Thymus (tissue), 11 donors: ENCODE data around the gene RTP1. TPM values are rescaled to one million over a fixed set of nuclear protein-coding genes. Genes with fewer than 3 reads are reported as not detected.
"Not testable (repeated sequence)": the region's sequence is repeated elsewhere in the genome, so short reads cannot be mapped to it uniquely, and the experiment has no call there.

Experiments used
- DNase-seq, 9 donors: peaks; one replicate each; pipeline ENCODE4 v3.0.0-alpha.2; 2013; ENCODE audit warnings: low spot score in 9 of 9, low read depth in 6 of 9, missing footprints in 1 of 9
- H3K27ac ChIP-seq, 2 donors: one replicate each; pipeline ENCODE4 v1.5.1; 2013; ENCODE audit warnings: control low read depth in 1 of 2, low read depth in 1 of 2, low read length in 1 of 2, mild to moderate bottlenecking in 1 of 2, moderate library complexity in 1 of 2
- H3K27me3 ChIP-seq, 2 donors: one replicate each; pipeline ENCODE4 v1.5.1; 2013; ENCODE audit warnings: low read length in 1 of 2; ENCODE audit not compliant: control insufficient read depth in 2 of 2, insufficient read depth in 1 of 2
- H3K36me3 ChIP-seq, 2 donors: one replicate each; pipeline ENCODE4 v1.5.1; 2013; ENCODE audit warnings: low read length in 1 of 2, mild to moderate bottlenecking in 1 of 2, moderate library complexity in 1 of 2; ENCODE audit not compliant: control insufficient read depth in 2 of 2, insufficient read depth in 2 of 2
- H3K4me1 ChIP-seq, 2 donors: one replicate each; pipeline ENCODE4 v1.5.1; 2013; ENCODE audit warnings: low read length in 2 of 2; ENCODE audit not compliant: control insufficient read depth in 2 of 2, insufficient read depth in 2 of 2
- H3K4me3 ChIP-seq, 2 donors: one replicate each; pipeline ENCODE4 v1.5.1; 2013; ENCODE audit warnings: low read length in 2 of 2, control low read depth in 1 of 2, mild to moderate bottlenecking in 1 of 2
- H3K9me3 ChIP-seq, 2 donors: one replicate each; pipeline ENCODE4 v1.5.1; 2013; ENCODE audit warnings: low read length in 1 of 2, mild to moderate bottlenecking in 1 of 2; ENCODE audit not compliant: control insufficient read depth in 2 of 2, insufficient read depth in 1 of 2
- WGBS: extraction: QIAGEN DNeasy Blood & Tissue Kit; methylation state at CpG from one replicate; pipeline ENCODE4 v1.1.7; 2013; 5-methylcytosine and 5-hydroxymethylcytosine counted together
- polyA plus RNA-seq: library from polyadenylated mRNA; stranded (reverse); fragments of 200-250 nt; gene quantifications from one replicate; pipeline ENCODE4 v1.2.3, GENCODE V29; 2013
- total RNA-seq: library from RNA; stranded (reverse); fragments of 120-200 nt; gene quantifications from one replicate; pipeline ENCODE4 v1.2.4, GENCODE V29; 2013
- donor health status: healthy.

RTP1 gene
- total and polyA plus RNA-seq, 2 donors, result 0.02 to 0.05 TPM

DNA sequence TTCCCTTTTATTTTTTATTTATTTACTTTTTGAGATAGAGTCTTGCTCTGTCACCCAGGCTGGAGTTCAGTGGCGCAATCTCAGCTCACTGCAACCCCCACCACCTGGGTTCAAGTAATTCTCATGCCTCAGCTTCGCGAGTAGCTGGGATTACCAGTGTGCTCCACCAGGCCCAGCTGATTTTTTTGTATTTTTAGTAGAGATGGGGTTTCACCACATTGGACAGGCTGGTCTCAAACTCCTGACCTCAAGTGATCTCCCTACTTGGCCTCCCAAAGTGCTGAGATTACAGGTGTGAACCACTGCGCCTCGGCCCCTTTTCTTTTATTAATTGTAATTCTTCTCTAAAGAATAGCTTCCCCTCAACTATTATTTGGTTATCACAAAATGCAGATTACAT lies 26.4 kb upstream of the RTP1 start:
- not testable (repeated sequence) for H3K4me3 ChIP-seq, DNase-seq, H3K36me3 ChIP-seq, H3K4me1 ChIP-seq, H3K27ac ChIP-seq, H3K27me3 ChIP-seq, H3K9me3 ChIP-seq
- WGBS, result 96% methylated on average over 5 of the region's 5 CpGs

DNA sequence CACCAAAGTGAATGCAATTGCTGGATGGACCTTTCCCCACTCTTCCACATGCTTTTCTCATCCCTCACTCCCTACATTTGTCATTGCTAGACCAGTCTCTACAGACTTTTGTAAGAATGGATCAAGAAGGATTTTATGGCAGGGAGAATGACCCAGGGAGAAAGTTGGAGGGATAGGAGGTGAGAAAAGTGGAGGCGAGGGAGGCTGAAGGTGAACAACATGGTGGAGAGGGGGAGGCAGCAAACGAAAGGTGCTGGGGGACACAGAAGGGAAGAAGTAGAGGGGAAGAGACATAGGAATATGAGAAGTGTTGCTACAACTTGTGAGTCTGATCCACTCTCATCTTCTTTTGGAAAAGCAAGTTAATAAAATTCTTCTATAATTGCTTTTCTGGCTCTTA lies 24.4 kb upstream of the RTP1 start:
- Histone ChIP-seq H3K9me3 (no peaks in the 10 kb centered on the region), H3K4me1 (no peaks in the 10 kb centered on the region), H3K4me3 (no peak overlapping the region), H3K27me3 (no peaks in the 10 kb centered on the region), H3K27ac (no peak overlapping the region), H3K36me3 (no peaks in the 10 kb centered on the region)
- WGBS, result 97% methylated on average over 2 of the region's 2 CpGs
- no peak for DNase-seq

DNA sequence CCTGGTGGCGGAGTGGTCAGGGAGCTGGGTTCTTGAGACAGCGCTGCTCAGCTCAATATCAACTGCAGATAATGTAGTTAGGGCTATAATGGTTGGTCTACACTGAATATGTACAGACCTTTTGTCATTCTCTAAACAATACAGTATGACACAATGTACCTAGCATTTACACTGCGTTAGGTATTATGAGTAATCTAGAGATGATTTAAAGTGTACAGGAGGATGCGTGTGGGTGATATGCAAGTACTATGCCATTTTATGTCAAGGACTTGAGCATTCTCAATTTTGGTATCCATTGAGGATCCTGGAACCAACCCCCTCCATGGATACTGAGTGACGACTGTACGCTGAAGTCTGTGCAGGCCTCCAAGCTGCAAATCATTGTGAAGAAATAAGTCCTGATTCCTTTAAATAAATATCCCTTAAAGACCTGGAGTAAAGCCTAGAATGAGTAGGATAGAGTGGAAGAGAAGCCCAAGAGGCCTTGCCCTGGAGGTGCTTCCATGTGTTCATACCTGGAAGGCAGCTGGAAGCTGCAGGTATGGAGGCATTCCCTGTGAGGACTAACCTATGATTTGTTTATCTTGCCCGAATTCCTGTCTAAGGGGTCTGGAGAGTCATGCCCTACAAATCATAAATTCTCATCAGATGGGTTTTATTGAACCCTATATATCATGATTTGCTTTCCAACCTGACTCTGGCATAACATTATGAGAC lies 15.7 kb upstream of the RTP1 start:
- no peaks in the 10 kb centered on the region for H3K27me3 ChIP-seq
- DNase-seq, result no peak
- no peaks in the 10 kb centered on the region for H3K36me3 ChIP-seq
- H3K4me3 ChIP-seq, result no peak overlapping the region
- WGBS, result 98% methylated on average over 7 of the region's 7 CpGs
- no peaks in the 10 kb centered on the region for H3K9me3 ChIP-seq
- no peak overlapping the region for H3K27ac ChIP-seq
- H3K4me1 ChIP-seq, result no peaks in the 10 kb centered on the region

GRCh38 chr3:187183210-187183862 lies 13.9 kb upstream of the RTP1 start:
- Histone ChIP-seq H3K9me3 (no peaks in the 10 kb centered on the region), H3K36me3 (no peaks in the 10 kb centered on the region), H3K27ac (no peak overlapping the region), H3K4me3 (no peak overlapping the region), H3K4me1 (no peaks in the 10 kb centered on the region), H3K27me3 (no peaks in the 10 kb centered on the region)
- no peak for DNase-seq
- 86% methylated on average over 7 of the region's 7 CpGs for WGBS

DNA sequence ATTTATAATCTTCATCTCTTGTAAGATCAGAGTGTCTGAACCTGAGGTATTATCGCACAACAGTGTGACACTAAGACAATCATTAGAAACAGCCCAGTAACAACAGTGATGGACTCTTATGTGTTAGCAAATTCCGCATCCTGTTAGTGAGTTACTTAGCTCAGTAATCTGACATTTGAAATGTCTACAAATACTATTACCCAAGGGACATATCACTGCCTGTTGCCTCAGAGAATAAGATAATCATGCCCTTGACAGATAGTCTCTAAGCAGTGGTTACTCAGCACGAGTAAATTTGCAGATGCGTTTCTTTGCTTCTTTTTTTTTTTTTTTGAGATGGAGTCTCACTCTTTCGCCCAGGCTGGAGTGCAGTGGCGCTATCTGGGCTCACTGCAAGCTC lies 13.4 kb upstream of the RTP1 start:
- WGBS, result 98% methylated on average over 6 of the region's 6 CpGs
- no peak for DNase-seq
- H3K27ac ChIP-seq, result no peak overlapping the region

GRCh38 chr3:187185759-187186158 lies 11.5 kb upstream of the RTP1 start:
- H3K4me3 ChIP-seq, result no peak overlapping the region
- no peak for DNase-seq
- no peak overlapping the region for H3K27ac ChIP-seq
- H3K27me3 ChIP-seq, result no peaks in the 10 kb centered on the region
- H3K4me1 ChIP-seq, result no peaks in the 10 kb centered on the region
- WGBS, result 96% methylated on average over 4 of the region's 4 CpGs
- H3K36me3 ChIP-seq, result no peaks in the 10 kb centered on the region
- no peaks in the 10 kb centered on the region for H3K9me3 ChIP-seq

More for the DNA sequence above, 13.4 kb upstream of the RTP1 start:
- Histone ChIP-seq H3K4me1 (no peaks in the 10 kb centered on the region), H3K9me3 (no peaks in the 10 kb centered on the region), H3K4me3 (no peak overlapping the region), H3K27me3 (no peaks in the 10 kb centered on the region), H3K36me3 (no peaks in the 10 kb centered on the region)

GRCh38 chr3:187186375-187186774 lies 10.9 kb upstream of the RTP1 start:
- Histone ChIP-seq H3K4me1 (no peaks in the 10 kb centered on the region), H3K27me3 (no peaks in the 10 kb centered on the region), H3K4me3 (no peak overlapping the region), H3K36me3 (no peaks in the 10 kb centered on the region), H3K9me3 (no peaks in the 10 kb centered on the region), H3K27ac (no peak overlapping the region)
- no peak for DNase-seq
- 87% methylated on average over 2 of the region's 2 CpGs for WGBS

DNA sequence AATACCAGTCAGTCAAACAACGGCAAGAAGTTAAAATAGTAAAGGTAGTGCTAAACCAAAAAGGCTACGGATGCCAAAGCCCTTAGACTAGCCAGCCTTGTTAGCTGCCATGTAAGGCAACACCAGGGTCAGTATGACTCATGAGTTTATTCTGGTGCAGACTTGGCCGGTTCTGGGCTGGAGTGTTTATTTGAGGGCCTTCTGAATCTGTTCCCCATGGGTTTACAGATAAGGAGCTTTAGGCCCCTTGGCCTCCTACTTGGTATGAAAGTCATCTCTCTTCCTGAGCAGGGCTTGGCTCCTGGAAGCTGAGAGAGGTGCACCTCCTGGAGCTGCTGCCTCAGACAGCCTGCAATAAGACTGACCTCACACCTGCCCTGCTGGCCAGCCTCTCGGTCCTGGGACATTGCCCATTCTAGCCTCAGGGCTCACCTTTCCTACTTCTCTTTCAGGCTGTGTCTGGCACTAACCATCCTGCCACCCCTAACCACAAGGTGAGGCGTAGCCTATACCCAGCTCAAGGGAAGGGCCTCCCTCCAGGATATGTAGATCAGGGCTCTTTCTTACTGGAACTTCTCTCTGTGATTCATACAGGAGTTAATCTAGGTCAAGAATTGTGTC lies 10.4 kb upstream of the RTP1 start:
- H3K4me3 ChIP-seq, result no peak overlapping the region
- WGBS, result 93% methylated on average over 5 of the region's 5 CpGs
- H3K9me3 ChIP-seq, result no peaks in the 10 kb centered on the region
- no peaks in the 10 kb centered on the region for H3K36me3 ChIP-seq
- DNase-seq, result no peak
- H3K27ac ChIP-seq, result no peak overlapping the region
- H3K27me3 ChIP-seq, result no peaks in the 10 kb centered on the region
- H3K4me1 ChIP-seq, result no peaks in the 10 kb centered on the region

GRCh38 chr3:187188931-187189330 lies 8.4 kb upstream of the RTP1 start:
- Histone ChIP-seq H3K27ac (no peak overlapping the region), H3K4me3 (no peak overlapping the region), H3K27me3 (peaks cover 0 to 1% of the 10 kb centered on the region in 2 donors), H3K9me3 (no peaks in the 10 kb centered on the region), H3K36me3 (no peaks in the 10 kb centered on the region), H3K4me1 (no peaks in the 10 kb centered on the region)
- no peak for DNase-seq
- WGBS, result 38% methylated on average over 2 of the region's 2 CpGs
